ENCODE results near the gene KCNQ1. TPM values are rescaled to one million over a fixed set of nuclear protein-coding genes. Genes with fewer than 3 reads are reported as not detected.

The KCNQ1 gene
- total and polyA plus RNA-seq, 2 donors (not counting 3 experiments of a cell fraction or from before 2014, with no cell fraction given) = 0.07 to 0.09 TPM

DNA sequence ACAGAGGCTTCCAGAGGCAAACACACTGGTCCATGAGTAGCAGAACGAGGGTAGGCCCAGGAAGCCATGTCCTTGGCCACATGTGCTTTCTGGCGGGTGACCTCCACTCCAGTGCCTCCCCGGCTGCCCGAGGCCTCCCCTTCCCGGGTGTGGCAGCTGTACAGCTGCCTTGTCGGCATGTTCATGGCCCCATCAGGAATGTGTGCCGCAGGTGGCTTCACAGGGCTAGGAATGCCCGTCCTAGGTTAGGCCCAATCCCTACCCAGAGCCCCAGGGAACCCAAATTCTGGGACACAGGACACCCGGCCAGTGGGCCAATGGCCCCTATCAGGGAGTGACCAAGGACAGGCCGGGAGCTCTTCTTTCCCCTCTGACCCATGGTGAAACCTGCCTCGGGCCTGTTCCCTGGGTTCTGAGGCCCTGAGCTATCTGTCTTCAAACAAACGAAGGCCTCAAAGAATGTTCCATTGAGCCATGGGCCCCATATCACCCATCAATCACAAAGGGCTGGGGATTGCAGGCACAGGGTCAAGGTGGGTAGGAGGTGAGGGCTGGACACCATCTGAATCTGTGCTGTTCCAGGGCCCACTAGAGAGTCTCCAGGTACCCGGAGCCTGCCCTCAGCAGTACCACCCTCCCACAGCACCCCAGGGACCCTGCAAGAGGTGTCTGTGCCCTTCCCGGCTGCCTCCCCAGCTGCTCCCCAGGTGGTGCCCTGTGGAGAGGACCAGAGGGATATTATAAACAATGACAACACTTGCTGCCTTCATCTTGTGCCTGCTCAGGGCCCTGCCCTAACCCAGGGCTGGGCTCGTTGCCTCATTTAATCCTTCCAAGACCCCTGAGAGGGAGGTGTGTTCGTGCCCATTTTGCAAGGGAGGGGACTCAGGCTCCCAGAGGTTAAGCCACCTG lies 444.8 kb downstream of the KCNQ1 start:
- H3K4me3 ChIP-seq (replicated peaks in 1 of 3; ENCODE audit: insufficient read depth in 1 of 3, low read depth in 1 of 3, low read length in 3 of 3) = no peak overlapping the region
- H3K27me3 ChIP-seq (ENCODE audit: control insufficient read depth in 2 of 2, insufficient read depth in 2 of 2, low read length in 2 of 2) = no peaks in the 10 kb centered on the region
- no peaks in the 10 kb centered on the region for H3K79me2 ChIP-seq (ENCODE audit: control insufficient read depth, insufficient read depth, low read length)
- ChIA-PET POLR2A (interaction anchor here (0.6 kb wide), 1 partner anchor 1146 kb away, joined by 4 read pairs; no protein-coding TSS in a partner anchor), CTCF (interaction anchor here (1.3 to 16.2 kb wide), 5 partner anchors 8 to 355 kb away, joined by 3 to 711 read pairs (median 8); partner anchors contain the start of gene PHLDA2)
- no peak overlapping the region for H3K27ac ChIP-seq (ENCODE audit: insufficient read depth, low read depth, low read length)
- H3K9me3 ChIP-seq (replicated peaks; ENCODE audit: control insufficient read depth, insufficient read depth, low read length) = no peaks in the 10 kb centered on the region
- H3K4me1 ChIP-seq (ENCODE audit: control insufficient read depth, extremely low read depth, insufficient read depth, low read length) = peaks cover 19% of the 10 kb centered on the region
- no peaks in the 10 kb centered on the region for H4K20me1 ChIP-seq (replicated peaks; ENCODE audit: control insufficient read depth, extremely low read depth, insufficient read depth, low read length)
- dilution Hi-C loops (cut with MboI; ENCODE audit: extremely low pct_ligation_motif_present, low sequenced_read_pairs) = no loop called here
- H3K36me3 ChIP-seq (ENCODE audit: control insufficient read depth in 2 of 2, extremely low read depth in 1 of 2, insufficient read depth in 2 of 2, low read length in 2 of 2) = no peaks in the 10 kb centered on the region
- BruUV-seq (replicated peaks) = no TSS peak
- no peak overlapping the region for H3K4me2 ChIP-seq (ENCODE audit: insufficient read depth, low read length)
- intact Hi-C loops (cut with micrococcal nuclease) = loop anchor here (2.0 to 10.0 kb wide), 4 partner anchors 115 to 585 kb away; partner anchors contain the start of genes C11orf21 and TSPAN32
- no peaks in the 10 kb centered on the region for H3K9me1 ChIP-seq (replicated peaks; ENCODE audit: control insufficient read depth, extremely low read depth, insufficient read depth, low read length)
- no peak overlapping the region for H3K9ac ChIP-seq (replicated peaks; ENCODE audit: extremely low read depth, insufficient read depth, low read length)
- no peak for TF ChIP-seq MYC (IDR thresholded peaks at IDR 0.05; ENCODE audit: low read depth, low read length)
- DNase-seq (ENCODE audit: low read depth, low spot score) (no peak), FAIRE-seq (no peak)
- H2AFZ ChIP-seq (ENCODE audit: low read depth, low read length) = no peak overlapping the region

DNA sequence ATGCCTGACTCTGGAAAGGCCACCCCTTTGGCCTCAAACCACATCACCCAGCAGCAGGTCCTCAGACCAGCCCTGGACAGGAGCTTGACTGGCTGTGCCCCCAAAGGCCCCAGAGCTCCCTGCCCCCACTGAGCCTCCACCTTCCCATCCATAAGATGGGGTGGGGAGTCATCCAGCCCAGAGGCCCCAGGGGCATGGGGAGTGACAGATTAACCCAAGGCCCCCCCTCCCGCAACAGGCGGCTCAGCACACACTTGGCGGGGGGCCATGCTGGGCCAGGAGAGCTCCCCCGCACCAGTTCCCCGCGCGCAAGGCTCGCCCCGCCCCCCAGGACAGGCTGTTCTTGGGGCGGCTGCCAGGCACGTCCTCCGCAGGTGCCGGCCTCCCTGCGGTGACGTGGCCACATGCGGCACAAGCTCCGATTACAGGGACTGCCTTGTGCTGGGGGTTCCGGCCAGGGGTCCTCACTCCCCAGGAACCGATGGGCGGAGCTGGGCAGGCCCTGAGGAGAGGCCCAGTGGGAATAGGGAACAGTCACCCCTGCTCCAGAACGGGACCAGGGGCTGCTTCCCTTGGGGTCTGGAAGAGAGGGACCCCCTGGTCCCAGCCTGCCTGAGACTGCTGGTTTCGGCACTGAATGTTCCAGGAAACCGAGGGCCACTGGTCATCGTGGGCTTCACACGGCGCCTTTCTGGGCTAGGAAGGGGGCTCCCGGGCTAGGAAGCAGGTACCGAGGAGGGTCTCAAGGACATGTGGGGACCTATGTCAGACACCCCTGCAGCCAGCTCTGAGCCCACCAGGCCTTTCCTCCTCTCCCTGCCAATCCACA lies 445.9 kb downstream of the KCNQ1 start:
- ChIA-PET POLR2A (no interaction called here), CTCF (interaction anchor here (1.6 to 16.2 kb wide), 7 partner anchors 35 to 357 kb away, joined by 3 to 711 read pairs (median 15); partner anchors contain the start of gene PHLDA2)
- Histone ChIP-seq H2AFZ (ENCODE audit: low read depth, low read length) (no peak overlapping the region), H3K27ac (ENCODE audit: insufficient read depth, low read depth, low read length) (no peak overlapping the region), H3K79me2 (ENCODE audit: control insufficient read depth, insufficient read depth, low read length) (no peaks in the 10 kb centered on the region), H4K20me1 (replicated peaks; ENCODE audit: control insufficient read depth, extremely low read depth, insufficient read depth, low read length) (no peaks in the 10 kb centered on the region), H3K9me3 (replicated peaks; ENCODE audit: control insufficient read depth, insufficient read depth, low read length) (no peaks in the 10 kb centered on the region), H3K36me3 (ENCODE audit: control insufficient read depth in 2 of 2, extremely low read depth in 1 of 2, insufficient read depth in 2 of 2, low read length in 2 of 2) (no peaks in the 10 kb centered on the region), H3K9ac (replicated peaks; ENCODE audit: extremely low read depth, insufficient read depth, low read length) (no peak overlapping the region), H3K4me3 (replicated peaks in 1 of 3; ENCODE audit: insufficient read depth in 1 of 3, low read depth in 1 of 3, low read length in 3 of 3) (no peak overlapping the region), H3K9me1 (replicated peaks; ENCODE audit: control insufficient read depth, extremely low read depth, insufficient read depth, low read length) (no peaks in the 10 kb centered on the region), H3K4me1 (ENCODE audit: control insufficient read depth, extremely low read depth, insufficient read depth, low read length) (peaks cover 14% of the 10 kb centered on the region), H3K4me2 (ENCODE audit: insufficient read depth, low read length) (no peak overlapping the region), H3K27me3 (ENCODE audit: control insufficient read depth in 2 of 2, insufficient read depth in 2 of 2, low read length in 2 of 2) (no peaks in the 10 kb centered on the region)
- no peak for TF ChIP-seq POLR2AphosphoS5 (IDR thresholded peaks at IDR 0.05; ENCODE audit: insufficient read depth, low read depth, low read length)
- TF ChIP-seq, protein P1, sequence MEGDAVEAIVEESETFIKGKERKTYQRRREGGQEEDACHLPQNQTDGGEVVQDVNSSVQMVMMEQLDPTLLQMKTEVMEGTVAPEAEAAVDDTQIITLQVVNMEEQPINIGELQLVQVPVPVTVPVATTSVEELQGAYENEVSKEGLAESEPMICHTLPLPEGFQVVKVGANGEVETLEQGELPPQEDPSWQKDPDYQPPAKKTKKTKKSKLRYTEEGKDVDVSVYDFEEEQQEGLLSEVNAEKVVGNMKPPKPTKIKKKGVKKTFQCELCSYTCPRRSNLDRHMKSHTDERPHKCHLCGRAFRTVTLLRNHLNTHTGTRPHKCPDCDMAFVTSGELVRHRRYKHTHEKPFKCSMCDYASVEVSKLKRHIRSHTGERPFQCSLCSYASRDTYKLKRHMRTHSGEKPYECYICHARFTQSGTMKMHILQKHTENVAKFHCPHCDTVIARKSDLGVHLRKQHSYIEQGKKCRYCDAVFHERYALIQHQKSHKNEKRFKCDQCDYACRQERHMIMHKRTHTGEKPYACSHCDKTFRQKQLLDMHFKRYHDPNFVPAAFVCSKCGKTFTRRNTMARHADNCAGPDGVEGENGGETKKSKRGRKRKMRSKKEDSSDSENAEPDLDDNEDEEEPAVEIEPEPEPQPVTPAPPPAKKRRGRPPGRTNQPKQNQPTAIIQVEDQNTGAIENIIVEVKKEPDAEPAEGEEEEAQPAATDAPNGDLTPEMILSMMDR (IDR thresholded peaks at IDR 0.05; ENCODE audit: extremely low read depth in 1 of 2, insufficient read depth in 1 of 2, low read depth in 1 of 2, low read length in 2 of 2) = no peak
- TF ChIP-seq, protein P2, sequence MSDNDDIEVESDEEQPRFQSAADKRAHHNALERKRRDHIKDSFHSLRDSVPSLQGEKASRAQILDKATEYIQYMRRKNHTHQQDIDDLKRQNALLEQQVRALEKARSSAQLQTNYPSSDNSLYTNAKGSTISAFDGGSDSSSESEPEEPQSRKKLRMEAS (IDR thresholded peaks at IDR 0.05; ENCODE audit: insufficient read depth, insufficient read length) = no peak
- TF ChIP-seq POLR2A (IDR thresholded peaks at IDR 0.05; ENCODE audit: low read depth, low read length) = no peak
- TF ChIP-seq FOS (IDR thresholded peaks at IDR 0.05; ENCODE audit: borderline replicate concordance, insufficient read depth, low read length) = no peak
- no peak for TF ChIP-seq GATA2 (IDR thresholded peaks at IDR 0.05; ENCODE audit: insufficient read depth, insufficient read length, low read depth, low read length)
- TF ChIP-seq MYC (IDR thresholded peaks at IDR 0.05; ENCODE audit: low read depth, low read length) = no peak
- TF ChIP-seq JUN (IDR thresholded peaks at IDR 0.05; ENCODE audit: borderline replicate concordance, insufficient read depth, insufficient read length, low read depth) = no peak
- no peak for TF ChIP-seq EZH2 (IDR thresholded peaks at IDR 0.05; ENCODE audit: borderline replicate concordance, low read depth, low read length, severe bottlenecking)
- no peak for FAIRE-seq
- DNase-seq (ENCODE audit: low read depth, low spot score) = no peak
- intact Hi-C loops (cut with micrococcal nuclease) (no loop called here), dilution Hi-C loops (cut with MboI; ENCODE audit: extremely low pct_ligation_motif_present, low sequenced_read_pairs) (no loop called here)
- BruUV-seq (replicated peaks) = no TSS peak
